DMS53 treated with DMSO at 0.1 percent for 48 hours (cell line): ENCODE measurements around the gene HSPA5.
"Not testable (repeated sequence)": the region's sequence is repeated elsewhere in the genome, so short reads cannot be mapped to it uniquely, and the experiment has no call there.

Source experiments
- DNase-seq: peaks from one replicate; lab custom pipeline; 2025; ENCODE audit not compliant: unreplicated experiment; lab: John Stamatoyannopoulos, UW

HSPA5 gene

GRCh38 chr9:125194466-125194865 is 46.7 kb downstream of the HSPA5 start:
- not testable (repeated sequence) for DNase-seq

GRCh38 chr9:125190361-125190801 is 50.8 kb downstream of the HSPA5 start:
- no peak for DNase-seq

GRCh38 chr9:125189361-125190289 is 51.5 kb downstream of the HSPA5 start, which contains the start of gene PPP6C:
Gene PPP6C, minus strand, starts transcription at chr9:125189803. Its CDS starts 85 bp downstream, at chr9:125189718.
- peak; percentile 90 for DNase-seq

GRCh38 chr9:125189011-125189360 is 52.2 kb downstream of the HSPA5 start:
- DNase-seq = no peak
